GM18517 (cell line): ENCODE data around the gene GNPTG.

ENCODE experiments used
- ATAC-seq: cut with Tn5 transposase; IDR thresholded peaks from one replicate; pipeline ENCODE4 v1.9.1; 2021; ENCODE audit warnings: mild to moderate bottlenecking, moderate library complexity; ENCODE audit not compliant: unreplicated experiment

GNPTG gene

GRCh38 chr16:1346422-1347285, 5.1 kb upstream of the GNPTG start:
- no peak for ATAC-seq

GRCh38 chr16:1347286-1347855, 4.4 kb upstream of the GNPTG start:
- no peak for ATAC-seq

GRCh38 chr16:1347962-1348361, 3.8 kb upstream of the GNPTG start:
- ATAC-seq, result no peak

GRCh38 chr16:1348441-1348840, 3.3 kb upstream of the GNPTG start:
- ATAC-seq, result no peak

- no peak for ATAC-seq
These were observed 2.8 kb upstream of the GNPTG start for GRCh38 chr16:1348926-1349325.

GRCh38 chr16:1349351-1349750, 2.4 kb upstream of the GNPTG start:
- no peak for ATAC-seq

GRCh38 chr16:1349951-1350350, 1.8 kb upstream of the GNPTG start:
- no peak for ATAC-seq

GRCh38 chr16:1350691-1351090, 1.0 kb upstream of the GNPTG start:
- ATAC-seq, result no peak

- ATAC-seq, result peak; percentile 13
These were observed 533 bp upstream of the GNPTG start for GRCh38 chr16:1351215-1351581.

- no peak for ATAC-seq
These were observed 3.2 kb downstream of the GNPTG start for GRCh38 chr16:1354815-1355540.

- no peak for ATAC-seq
These were observed 3.9 kb downstream of the GNPTG start for GRCh38 chr16:1355591-1355990.

- ATAC-seq, result no peak
These were observed 4.5 kb downstream of the GNPTG start for GRCh38 chr16:1356061-1356900.

GRCh38 chr16:1357906-1358566, 6.3 kb downstream of the GNPTG start:
- no peak for ATAC-seq

- ATAC-seq, result no peak
These were observed 10.1 kb downstream of the GNPTG start for GRCh38 chr16:1361685-1362360.

- ATAC-seq, result no peak
These were observed 11.1 kb downstream of the GNPTG start for GRCh38 chr16:1362807-1363206.

GRCh38 chr16:1363501-1364041, 11.8 kb downstream of the GNPTG start:
- ATAC-seq, result no peak

- no peak for ATAC-seq
These were observed 12.8 kb downstream of the GNPTG start for GRCh38 chr16:1364510-1364909.

GRCh38 chr16:1366060-1366711, 14.5 kb downstream of the GNPTG start:
- no peak for ATAC-seq

GRCh38 chr16:1366712-1367299, 15.1 kb downstream of the GNPTG start:
- no peak for ATAC-seq
